PC-9 (cell line): ENCODE measurements around the gene SPATA12. TPM values are rescaled to one million over a fixed set of nuclear protein-coding genes. Genes with fewer than 3 reads are reported as not detected.
A peak's percentile ranks its signal among the peaks of the same experiment; 100 is the strongest.

Source experiments
- BruUV-seq: library from RNA; stranded (reverse); fragments of 400-500 nt; replicated peaks from 2 replicates; lab custom pipeline; 2021; lab: Mats Ljungman, UMichigan
- CTCF ChIA-PET: fragments of 300-600 bp; sonication (Branson Sonifier 250); formaldehyde crosslinking; loops from one replicate; lab custom pipeline; 2022; ENCODE audit warnings: antibody characterized with exemption; lab: Charles Lee
- POLR2A ChIA-PET: fragments of 300-600 bp; sonication (Branson Sonifier 250); formaldehyde crosslinking; loops from one replicate; lab custom pipeline; 2022; ENCODE audit warnings: antibody characterized with exemption; ENCODE audit not compliant: unreplicated experiment; lab: Charles Lee
- DNase-seq, 2 experiments: peaks; one replicate each; pipeline versions ENCODE4 v3.0.0 to v3.0.0-alpha.2; 2015 to 2022; ENCODE audit warnings: mixed read lengths in 1 of 2
- H2AFZ ChIP-seq: fragments of 200-600 bp; sonication (generic); 2 replicates; pipeline ENCODE4 v1.8.1; 2017; ENCODE audit warnings: antibody characterized with exemption
- H3F3A ChIP-seq: fragments of 200-600 bp; sonication (generic); 2 replicates; pipeline ENCODE4 v1.8.1; 2017; ENCODE audit warnings: antibody characterized with exemption, mild to moderate bottlenecking, low read depth; ENCODE audit not compliant: insufficient read depth
- H3K27ac ChIP-seq: fragments of 200-600 bp; sonication (generic); 2 replicates; pipeline ENCODE4 v1.6.1; 2016; ENCODE audit warnings: mixed run types
- H3K27me3 ChIP-seq: fragments of 200-600 bp; sonication (generic); 2 replicates; pipeline ENCODE4 v1.6.1; 2016; ENCODE audit warnings: low read depth, mixed run types; ENCODE audit not compliant: insufficient read depth
- H3K36me3 ChIP-seq: fragments of 200-600 bp; sonication (generic); 2 replicates; pipeline ENCODE4 v1.6.1; 2016; ENCODE audit warnings: low read depth, mixed run types
- H3K4me1 ChIP-seq: fragments of 200-600 bp; sonication (generic); replicated peaks from 2 replicates; pipeline ENCODE4 v1.6.1; 2016; ENCODE audit warnings: mixed run types; ENCODE audit not compliant: insufficient read depth
- H3K4me2 ChIP-seq: fragments of 200-600 bp; sonication (generic); 2 replicates; pipeline ENCODE4 v1.6.1; 2017; ENCODE audit warnings: mixed run types
- H3K4me3 ChIP-seq: fragments of 200-600 bp; sonication (generic); 2 replicates; pipeline ENCODE4 v1.6.1; 2016; ENCODE audit warnings: mixed run types
- H3K79me2 ChIP-seq: fragments of 200-600 bp; sonication (generic); 2 replicates; pipeline ENCODE4 v1.6.1; 2017; ENCODE audit warnings: low read depth, mixed run types
- H3K9me2 ChIP-seq: fragments of 200-600 bp; sonication (generic); 2 replicates; pipeline ENCODE4 v1.8.1; 2017; ENCODE audit warnings: mild to moderate bottlenecking; ENCODE audit not compliant: insufficient read depth
- H3K9me3 ChIP-seq: fragments of 200-600 bp; sonication (generic); 2 replicates; pipeline ENCODE4 v1.8.1; 2016; ENCODE audit warnings: low read depth; ENCODE audit not compliant: insufficient read depth
- H4K20me1 ChIP-seq: fragments of 200-600 bp; sonication (generic); 2 replicates; pipeline ENCODE4 v1.8.1; 2017; ENCODE audit not compliant: insufficient read depth
- CTCF ChIP-seq: fragments of 200-600 bp; sonication (generic); conservative IDR thresholded peaks from 2 replicates; pipeline ENCODE4 v1.6.1; 2017; ENCODE audit warnings: mixed run types, antibody characterized with exemption, mild to moderate bottlenecking, moderate library complexity
- EZH2 ChIP-seq: fragments of 200-600 bp; sonication (generic); IDR thresholded peaks from 2 replicates; pipeline ENCODE4 v1.8.0; 2017; ENCODE audit warnings: antibody characterized with exemption, low read depth
- intact Hi-C: fragments of 100-400 bp; cut with micrococcal nuclease; formaldehyde crosslinking; loops from one replicate; pipeline ENCODE4 v1.10.0; 2022; ENCODE audit not compliant: unreplicated experiment
- total RNA-seq: library from RNA; stranded (reverse); gene quantifications from 2 replicates; pipeline ENCODE4 v1.2.3, GENCODE V29; 2021

Gene SPATA12
- total RNA-seq, 1 experiment from 2014 or later = 0.57 TPM

- H3K4me1 ChIP-seq = peaks cover 58% of the 10 kb centered on the region
- CTCF ChIA-PET = no interaction called here
Observed at GRCh38 chr3:57061556-57061955, 1.1 kb downstream of the SPATA12 start.

GRCh38 chr3:57062101-57062631 is 1.7 kb downstream of the SPATA12 start:
- Histone ChIP-seq H3K36me3 (peaks cover 4% of the 10 kb centered on the region; the same call in 1 of the 2 replicates), H3K4me1 (peaks cover 63% of the 10 kb centered on the region), H3K79me2 (peaks cover 73% of the 10 kb centered on the region), H3K9me2 (no peaks in the 10 kb centered on the region), H3K4me3 (no peak overlapping the region), H3K9me3 (no peaks in the 10 kb centered on the region), H3F3A (peaks cover 32% of the 10 kb centered on the region; the same call in 1 of the 2 replicates), H3K27ac (peak overlapping the region; percentile 96), H3K4me2 (peak overlapping the region; percentile 66; the same call in 1 of the 2 replicates), H4K20me1 (no peaks in the 10 kb centered on the region), H2AFZ (no peak overlapping the region), H3K27me3 (no peaks in the 10 kb centered on the region)
- intact Hi-C loops = no loop called here
- DNase-seq = no peak
- ChIA-PET POLR2A (no interaction called here), CTCF (no interaction called here)
- TF ChIP-seq EZH2 (no peak), CTCF (no peak)
- BruUV-seq = no TSS peak

More at GRCh38 chr3:57061556-57061955, 1.1 kb downstream of the SPATA12 start:
- Histone ChIP-seq H3K4me2 (peak overlapping the region; percentile 66), H3K4me3 (no peak overlapping the region), H3K36me3 (peaks cover 4% of the 10 kb centered on the region; the same call in 1 of the 2 replicates), H2AFZ (no peak overlapping the region), H3K9me2 (no peaks in the 10 kb centered on the region), H4K20me1 (no peaks in the 10 kb centered on the region), H3K27me3 (no peaks in the 10 kb centered on the region), H3K27ac (peak overlapping the region; percentile 96), H3F3A (peaks cover 27% of the 10 kb centered on the region; the same call in 1 of the 2 replicates), H3K79me2 (peaks cover 70% of the 10 kb centered on the region), H3K9me3 (no peaks in the 10 kb centered on the region)
- BruUV-seq = no TSS peak
- DNase-seq = no peak
- POLR2A ChIA-PET = no interaction called here
- TF ChIP-seq EZH2 (no peak), CTCF (no peak)
- intact Hi-C loops = loop anchor here (2.0 kb wide), 1 partner anchor 55 kb away; no protein-coding TSS in a partner anchor

- H3K9me2 ChIP-seq = no peaks in the 10 kb centered on the region
- BruUV-seq = no TSS peak
- POLR2A ChIA-PET = no interaction called here
- no peaks in the 10 kb centered on the region for H3K27me3 ChIP-seq
- peaks cover 71% of the 10 kb centered on the region for H3K4me1 ChIP-seq
- H3K9me3 ChIP-seq = no peaks in the 10 kb centered on the region
- H3K79me2 ChIP-seq = peaks cover 71% of the 10 kb centered on the region
- H3K4me2 ChIP-seq = no peak overlapping the region
- H3K4me3 ChIP-seq = no peak overlapping the region
- CTCF ChIA-PET = interaction anchor here (0.5 kb wide), 1 partner anchor 15 kb away, joined by 9 read pairs; no protein-coding TSS in a partner anchor
- intact Hi-C loops = no loop called here
- peaks cover 2% of the 10 kb centered on the region; the same call in 1 of the 2 replicates for H3K36me3 ChIP-seq
- H3K27ac ChIP-seq = peak overlapping the region; percentile 96; the same call in 1 of the 2 replicates
- TF ChIP-seq CTCF (no peak), EZH2 (no peak)
- H4K20me1 ChIP-seq = no peaks in the 10 kb centered on the region
- H3F3A ChIP-seq = peaks cover 38% of the 10 kb centered on the region
- DNase-seq = no peak
- no peak overlapping the region for H2AFZ ChIP-seq
Observed at GRCh38 chr3:57063032-57063431, 2.6 kb downstream of the SPATA12 start.
